Occipital lobe (tissue), 3 donors: ENCODE data around the gene WDR6. TPM values are rescaled to one million over a fixed set of nuclear protein-coding genes. Genes with fewer than 3 reads are reported as not detected.

Experiments
- DNase-seq: peaks from one replicate; lab custom pipeline; 2025; lab: John Stamatoyannopoulos, UW
- small RNA-seq: library from RNA; depleted of rRNA; stranded (forward); fragments of <200 nt; gene quantifications from one replicate; pipeline ENCODE3, GENCODE V24; 2014
- total RNA-seq: library from RNA; depleted of rRNA; stranded (reverse); fragments of >200 nt; gene quantifications from one replicate; pipeline ENCODE4 v1.2.3, GENCODE V29; 2014

The WDR6 gene
- total RNA-seq, 1 donor from 2014 or later = 85.6 TPM

- peak; percentile 89 for DNase-seq
Observed at GRCh38 chr3:49028673-49029562, 21.7 kb downstream of the WDR6 start, which contains the start of gene IMPDH2. TSS of gene IMPDH2 (minus strand) at chr3:49029398. CDS start at chr3:49029350, 48 bp downstream.

- DNase-seq = no peak
Observed at GRCh38 chr3:49029563-49029884, 22.3 kb downstream of the WDR6 start.

GRCh38 chr3:49030321-49030720 lies 23.1 kb downstream of the WDR6 start:
- no peak for DNase-seq

- DNase-seq = no peak
Observed at GRCh38 chr3:49032646-49033304, 25.6 kb downstream of the WDR6 start.

- DNase-seq = no peak
Observed at GRCh38 chr3:49034650-49035049, 27.5 kb downstream of the WDR6 start.

GRCh38 chr3:49035281-49035680 lies 28.1 kb downstream of the WDR6 start:
- DNase-seq = no peak

- no peak for DNase-seq
Observed at GRCh38 chr3:49053543-49053942, 46.4 kb downstream of the WDR6 start.

- no peak for DNase-seq
Observed at GRCh38 chr3:49054344-49054862, 47.2 kb downstream of the WDR6 start.

- no peak for DNase-seq
Observed at GRCh38 chr3:49057268-49057667, 50.1 kb downstream of the WDR6 start.

GRCh38 chr3:49058011-49058410 lies 50.8 kb downstream of the WDR6 start:
- no peak for DNase-seq

Small RNAs within 50 kb of the gene (small RNA-seq; reads per million reads assigned to genes)
- 3,949 reads per million, percentile 100 among the genes with 10 or more reads in this experiment for gene MIR191
- gene MIR425 = 48.1 reads per million, percentile 95 among the genes with 10 or more reads in this experiment

Other genes with a start within 250 kb of the WDR6 start
- gene PRKAR2A, start 159.5 kb upstream of the WDR6 start, total RNA-seq = 29.2 TPM
- 10.3 TPM for gene SLC25A20, start 108.5 kb upstream of the WDR6 start, total RNA-seq
- gene ARIH2, start 88.5 kb upstream of the WDR6 start, total RNA-seq = 82.0 TPM
- 53.0 TPM for gene P4HTM, start 17.1 kb upstream of the WDR6 start, total RNA-seq
- gene DALRD3, start 11.2 kb downstream of the WDR6 start, total RNA-seq = 47.4 TPM
- 33.4 TPM for gene NDUFAF3, start 14.7 kb downstream of the WDR6 start, total RNA-seq
- gene IMPDH2, start 22.0 kb downstream of the WDR6 start, total RNA-seq = 190 TPM
- 113 TPM for gene QRICH1, start 86.7 kb downstream of the WDR6 start, total RNA-seq
- 197 TPM for gene QARS1, start 97.4 kb downstream of the WDR6 start, total RNA-seq
- gene USP19, start 113.4 kb downstream of the WDR6 start, total RNA-seq = 49.0 TPM
- 47.6 TPM for gene LAMB2, start 125.7 kb downstream of the WDR6 start, total RNA-seq
- 18.6 TPM for gene CCDC71, start 158.9 kb downstream of the WDR6 start, total RNA-seq
- gene KLHDC8B, start 164.2 kb downstream of the WDR6 start, total RNA-seq = 11.7 TPM